Posterior cingulate gyrus (tissue), 11 donors: ENCODE measurements around the gene MCM8.

ENCODE experiments used
- DNase-seq, 10 donors: peaks; one replicate each; pipeline versions ENCODE4 v3.0.0 to v3.0.0-alpha.2; 2020 to 2021; ENCODE audit warnings: mixed read lengths in 3 of 10
- intact Hi-C: fragments of 100-400 bp; cut with DNase I; formaldehyde crosslinking; loops from one replicate; pipeline ENCODE4 v1.15.1; 2023

The MCM8 gene

DNA sequence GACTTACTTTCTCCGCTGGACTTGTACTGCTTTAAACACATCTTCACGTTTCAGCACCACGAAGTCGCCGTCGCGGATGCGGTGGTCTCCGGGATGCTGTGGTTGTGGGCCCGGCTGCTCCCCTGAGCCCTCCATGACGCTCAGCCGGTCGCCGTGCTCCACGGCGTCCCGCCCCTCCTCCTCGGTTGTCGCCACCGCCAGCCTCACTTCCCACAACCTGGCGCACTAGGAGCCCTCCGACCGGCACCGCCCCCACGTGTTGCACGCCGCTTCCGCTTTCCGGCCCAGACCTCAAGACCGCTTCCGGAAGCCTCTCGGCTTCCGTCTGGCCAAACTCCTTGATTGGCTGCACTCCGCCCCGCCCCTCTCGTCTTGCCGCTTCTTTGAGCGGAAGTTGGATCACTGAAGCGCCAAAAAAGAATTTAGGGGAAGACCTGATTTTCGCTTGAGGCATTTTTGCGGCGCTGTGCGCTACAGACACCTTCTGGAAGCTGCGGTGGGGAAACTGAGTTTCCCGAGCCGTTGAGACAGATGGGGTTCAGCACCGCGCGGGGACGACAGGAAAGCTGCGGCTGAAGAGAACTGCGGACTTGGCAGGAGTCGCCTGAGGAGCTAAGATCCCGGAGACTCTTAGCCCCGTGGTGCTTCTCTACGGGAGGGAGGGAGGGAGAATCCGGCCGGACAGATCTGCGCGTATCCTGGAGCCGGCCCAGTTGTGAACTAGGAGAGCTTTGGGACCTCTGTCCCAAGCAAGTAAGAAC, at the start of gene MCM8, which contains the start of gene TRMT6:
Gene MCM8, plus strand, starts transcription at position 382 of the 761 bp plus-strand sequence. CDS start 1,364 bp downstream, outside the sequence.
Gene TRMT6, minus strand, starts transcription at position 263 of the 761 bp plus-strand sequence. Its CDS starts 128 bp downstream, at position 135.
- intact Hi-C loops, result no loop called here
- peak; percentile 92 to 99 (median 94) for DNase-seq

DNA sequence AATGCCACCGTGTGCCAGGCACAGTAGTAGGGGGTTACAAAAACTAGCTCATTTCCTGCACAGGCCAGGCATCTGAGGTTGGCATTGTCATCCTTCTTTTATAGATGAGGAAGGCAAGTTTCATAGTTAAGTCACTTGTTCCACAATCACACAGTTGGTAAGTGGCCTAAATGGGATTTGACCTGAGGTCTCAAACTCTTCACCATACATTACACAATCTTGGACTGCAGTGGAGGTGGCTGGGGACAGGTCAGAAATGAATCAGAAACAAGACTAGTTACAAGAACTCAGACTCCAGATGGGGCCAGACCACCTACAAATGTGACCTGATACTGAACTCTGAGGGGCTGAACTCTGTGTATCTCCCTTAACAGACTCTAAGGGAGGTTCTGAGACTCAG, 49.5 kb upstream of the MCM8 start:
- no peak for DNase-seq
- intact Hi-C loops, result no loop called here

DNA sequence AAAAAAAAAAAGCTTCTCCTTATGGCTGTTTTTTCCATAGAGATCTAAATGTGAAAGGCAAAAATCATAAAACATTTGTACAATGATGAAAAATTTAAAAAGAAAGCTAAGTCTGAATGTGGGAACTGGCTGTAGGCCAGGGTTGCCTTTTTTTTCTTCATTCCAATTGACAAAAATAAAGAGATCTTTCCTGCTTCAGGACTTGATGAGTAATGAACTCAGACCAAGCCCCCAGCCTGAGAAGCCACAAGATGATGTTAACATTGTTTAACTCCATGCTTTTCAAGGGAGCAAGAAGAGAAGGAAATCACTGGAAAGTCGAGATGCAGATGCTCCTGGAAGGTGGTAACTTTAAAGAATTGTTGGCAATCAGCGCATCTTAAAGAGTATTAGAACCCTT, 41.5 kb upstream of the MCM8 start:
- intact Hi-C loops, result no loop called here
- DNase-seq, result no peak

DNA sequence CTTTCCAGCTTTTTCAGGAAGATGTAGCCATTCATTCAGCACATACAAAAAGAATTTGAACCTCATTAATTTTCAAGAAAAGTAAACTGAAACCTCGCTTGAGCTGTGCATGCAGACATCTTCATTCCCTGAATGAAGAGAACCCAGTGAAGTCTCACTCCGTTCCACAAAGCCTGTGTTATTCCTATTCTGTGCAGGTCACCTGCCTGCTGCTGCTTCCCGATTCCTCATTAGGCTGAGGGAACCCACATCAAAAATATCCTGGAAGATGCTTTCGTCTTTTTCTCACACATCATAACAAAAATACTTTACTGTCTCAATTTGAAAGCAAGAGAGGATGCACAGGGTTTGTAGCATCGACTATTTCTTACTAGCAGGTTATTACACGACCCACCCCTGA, 40.3 kb upstream of the MCM8 start:
- intact Hi-C loops, result no loop called here
- no peak for DNase-seq

DNA sequence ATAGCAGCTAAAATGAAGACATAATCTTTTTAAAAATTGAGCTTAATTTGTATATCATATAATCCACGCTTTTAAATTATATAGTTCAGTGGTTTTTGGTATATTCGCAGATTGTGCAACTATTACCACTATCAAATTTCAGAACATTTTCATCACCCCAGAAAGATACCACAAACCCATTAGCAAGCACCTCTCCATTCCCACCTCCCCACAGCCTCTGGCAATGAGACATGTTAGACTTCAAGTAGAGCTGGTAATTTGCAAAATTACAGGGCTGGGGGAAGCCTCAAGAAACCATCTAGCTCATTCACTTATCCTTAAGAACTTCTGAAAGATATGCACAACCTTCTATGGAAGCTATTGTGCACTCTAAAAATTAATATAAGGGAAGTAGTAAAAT, 37.3 kb upstream of the MCM8 start:
- intact Hi-C loops, result no loop called here

DNA sequence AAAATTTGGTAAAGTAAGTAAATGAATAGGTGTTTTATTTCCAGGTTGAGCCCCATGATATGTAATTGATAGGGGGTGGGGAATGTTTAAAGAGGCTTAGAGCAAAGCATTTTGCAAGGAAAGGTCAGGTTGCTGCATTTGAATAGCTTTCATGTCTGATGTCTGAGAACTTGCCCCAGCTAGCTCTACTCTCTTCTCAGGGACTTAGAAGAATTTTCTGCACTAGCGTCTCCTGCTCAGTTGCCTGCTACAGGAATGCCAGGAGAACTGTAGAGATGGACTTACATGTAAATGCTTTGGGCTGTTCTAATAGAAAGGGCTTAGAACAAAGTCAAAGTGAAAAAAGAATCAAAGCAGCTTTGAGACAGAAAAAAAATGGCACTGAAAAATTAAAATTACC, 35.6 kb upstream of the MCM8 start:
- intact Hi-C loops, result no loop called here
- no peak for DNase-seq

More for the DNA sequence above, 37.3 kb upstream of the MCM8 start:
- no peak for DNase-seq

DNA sequence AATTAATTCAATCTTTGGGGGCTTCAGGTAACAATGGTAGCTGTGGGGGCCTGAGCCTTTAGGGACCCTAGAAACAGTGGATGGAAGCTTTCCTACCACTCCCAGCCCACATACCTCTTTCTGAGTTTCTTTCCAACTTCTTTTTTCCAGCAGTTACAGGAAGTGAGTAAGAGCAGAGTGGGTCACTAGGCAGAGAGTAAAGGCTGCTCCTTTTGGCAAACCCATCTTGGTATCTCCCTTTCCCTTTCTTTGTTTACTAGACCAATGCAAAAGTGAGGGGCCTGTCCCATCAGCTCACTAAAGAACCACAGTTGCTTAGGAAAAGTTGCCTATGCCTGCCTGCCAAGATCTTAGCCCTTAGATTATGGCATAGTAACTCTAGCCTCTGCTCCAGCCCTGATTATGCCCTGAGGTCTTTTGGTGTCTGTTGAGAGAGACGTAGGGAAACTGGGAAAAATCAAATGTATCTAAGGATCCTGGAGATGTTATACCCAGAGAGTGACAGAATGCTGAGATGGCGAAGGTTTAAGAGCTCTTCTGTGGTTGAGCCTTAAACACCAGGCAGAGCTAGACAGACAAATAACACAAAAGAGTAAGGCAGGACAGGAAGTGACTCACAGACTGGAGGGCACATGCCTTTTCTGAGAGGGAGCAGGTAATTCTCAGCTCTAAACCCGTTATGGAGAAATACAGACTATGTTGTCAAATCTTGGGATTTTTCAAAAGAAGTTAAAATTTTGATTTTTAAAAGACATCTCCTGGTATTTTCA, 31.4 kb upstream of the MCM8 start:
- no peak for DNase-seq
- intact Hi-C loops, result no loop called here

DNA sequence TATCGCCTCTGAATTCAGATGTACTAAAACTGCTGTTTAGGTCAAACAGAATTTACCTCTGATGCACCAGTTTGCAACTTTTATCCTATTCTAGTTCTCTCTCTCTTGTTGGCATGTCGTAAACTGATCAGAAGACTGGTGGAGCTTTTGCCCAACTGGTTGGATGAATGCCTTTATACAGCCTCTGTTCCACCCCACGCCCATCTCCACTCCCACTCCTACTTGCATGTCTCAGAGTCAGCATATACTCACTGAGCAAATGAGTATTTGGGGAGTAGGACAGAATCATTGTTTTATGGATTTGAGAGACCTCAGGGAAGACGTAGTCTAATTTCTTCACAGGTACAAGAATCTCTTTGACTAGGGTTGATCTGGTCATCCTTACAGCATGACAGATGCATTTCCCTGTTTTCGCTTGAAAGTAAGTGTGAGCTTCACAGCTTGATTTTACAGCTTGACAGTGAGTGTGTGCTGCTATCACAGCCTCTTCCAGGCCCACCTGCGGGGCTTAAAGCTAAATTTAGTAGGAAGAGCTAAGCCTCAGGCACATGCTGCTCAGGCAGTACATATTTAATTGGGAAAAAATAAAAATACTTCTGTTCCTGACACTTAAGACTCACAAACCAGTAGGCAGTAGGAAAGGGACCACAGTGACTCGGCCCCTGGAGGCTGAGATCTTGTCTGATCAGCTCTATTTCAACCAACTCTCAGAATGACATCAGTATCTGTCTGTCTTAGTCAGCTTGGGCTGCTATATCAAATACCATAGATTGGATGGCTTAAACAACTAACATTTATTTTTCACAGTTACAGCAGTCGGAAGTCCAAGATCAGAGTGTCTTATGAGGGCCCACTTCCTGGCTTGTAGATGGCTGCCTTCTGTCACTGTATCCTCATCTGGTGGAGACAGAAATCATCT, 30.6 kb upstream of the MCM8 start:
- intact Hi-C loops, result no loop called here
- DNase-seq, result no peak

DNA sequence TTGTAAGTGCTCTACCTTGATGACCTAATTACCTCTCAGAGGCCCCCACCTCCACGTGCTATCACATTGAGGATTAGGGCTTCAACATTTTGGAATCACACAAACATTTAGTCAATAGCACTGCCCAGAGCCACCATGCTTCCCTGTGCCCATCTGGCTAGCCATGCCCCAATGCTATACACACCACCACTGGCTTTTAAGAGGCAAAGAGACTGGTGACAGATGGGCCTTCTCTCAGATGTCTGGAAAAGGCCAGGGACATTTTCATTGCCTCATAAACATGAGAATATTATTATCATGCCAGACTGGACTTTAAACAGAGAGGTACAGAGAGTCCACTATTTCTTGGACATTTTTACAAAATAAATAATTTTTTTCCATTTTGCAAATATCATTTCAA, 29.9 kb upstream of the MCM8 start:
- intact Hi-C loops, result no loop called here
- DNase-seq, result no peak

DNA sequence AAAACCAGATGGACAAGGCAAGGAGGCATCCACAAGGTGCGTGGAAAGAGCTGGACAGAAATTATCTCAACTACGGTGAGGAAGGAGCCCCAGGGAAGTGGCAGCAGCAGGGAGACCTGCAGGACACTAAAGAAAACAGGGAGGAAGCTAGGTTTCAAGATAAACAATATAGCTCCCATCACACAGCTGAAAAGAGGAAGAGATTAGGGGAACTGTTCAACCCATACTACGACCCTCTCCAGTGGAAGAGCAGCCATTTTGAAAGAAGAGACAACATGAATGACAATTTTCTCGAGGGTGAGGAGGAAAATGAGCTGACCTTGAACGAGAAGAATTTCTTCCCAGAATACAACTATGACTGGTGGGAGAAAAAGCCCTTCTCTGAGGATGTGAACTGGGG, 27.0 kb upstream of the MCM8 start:
- DNase-seq, result no peak
- intact Hi-C loops, result no loop called here

DNA sequence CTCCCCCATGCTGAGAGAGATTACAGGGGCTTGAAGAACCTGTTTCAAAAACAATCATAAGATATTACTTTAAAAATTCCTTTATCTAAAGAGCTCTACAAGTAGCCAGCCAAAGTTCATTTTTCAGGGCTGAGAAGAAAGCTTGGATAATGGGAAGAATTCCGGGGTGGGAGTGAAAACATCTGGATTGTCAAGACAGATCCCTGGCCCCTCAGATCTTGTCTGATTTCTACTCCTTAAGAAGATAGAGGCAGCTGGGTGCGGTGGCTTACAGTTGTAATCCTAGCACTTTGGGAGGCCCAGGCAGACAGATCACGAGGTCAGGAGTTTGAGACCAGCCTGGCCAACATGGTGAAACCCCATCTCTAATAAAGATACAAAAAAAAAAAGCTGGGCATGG, 24.9 kb upstream of the MCM8 start:
- DNase-seq, result no peak
- intact Hi-C loops, result no loop called here

DNA sequence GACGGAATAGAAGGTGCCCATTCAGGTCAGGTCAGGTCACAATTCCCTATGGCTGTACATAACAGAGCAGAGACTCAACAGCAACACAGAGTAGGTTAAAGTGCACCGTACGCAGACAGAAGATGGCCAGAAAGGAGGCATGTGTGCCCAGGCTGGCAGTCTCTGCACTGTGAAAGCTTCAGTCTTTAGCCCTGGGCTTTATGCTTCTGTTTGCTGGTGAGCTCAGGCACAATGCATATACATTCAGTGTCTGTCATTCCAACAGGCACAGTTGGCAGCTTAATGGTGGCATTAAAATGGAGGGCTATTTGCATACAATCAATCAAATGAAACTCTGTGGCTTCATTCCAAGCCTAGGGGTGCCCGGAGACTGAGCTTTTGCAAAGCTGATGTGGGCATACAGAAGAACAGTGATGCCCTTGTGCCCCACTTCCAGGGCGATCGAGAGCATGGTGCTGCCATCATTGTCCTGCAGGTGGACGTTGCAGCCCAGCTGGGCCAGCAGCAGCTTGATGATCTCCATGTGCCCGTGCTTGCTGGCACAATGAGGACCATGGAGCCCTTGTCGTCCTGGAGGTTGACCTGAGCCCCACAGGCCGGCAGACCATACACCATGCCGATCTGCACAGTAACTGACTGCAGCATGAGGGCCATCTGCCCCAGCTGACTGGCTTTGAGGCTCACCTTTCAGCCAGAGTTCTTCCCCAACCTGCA, 22.5 kb upstream of the MCM8 start:
- no peak for DNase-seq
- intact Hi-C loops, result no loop called here

DNA sequence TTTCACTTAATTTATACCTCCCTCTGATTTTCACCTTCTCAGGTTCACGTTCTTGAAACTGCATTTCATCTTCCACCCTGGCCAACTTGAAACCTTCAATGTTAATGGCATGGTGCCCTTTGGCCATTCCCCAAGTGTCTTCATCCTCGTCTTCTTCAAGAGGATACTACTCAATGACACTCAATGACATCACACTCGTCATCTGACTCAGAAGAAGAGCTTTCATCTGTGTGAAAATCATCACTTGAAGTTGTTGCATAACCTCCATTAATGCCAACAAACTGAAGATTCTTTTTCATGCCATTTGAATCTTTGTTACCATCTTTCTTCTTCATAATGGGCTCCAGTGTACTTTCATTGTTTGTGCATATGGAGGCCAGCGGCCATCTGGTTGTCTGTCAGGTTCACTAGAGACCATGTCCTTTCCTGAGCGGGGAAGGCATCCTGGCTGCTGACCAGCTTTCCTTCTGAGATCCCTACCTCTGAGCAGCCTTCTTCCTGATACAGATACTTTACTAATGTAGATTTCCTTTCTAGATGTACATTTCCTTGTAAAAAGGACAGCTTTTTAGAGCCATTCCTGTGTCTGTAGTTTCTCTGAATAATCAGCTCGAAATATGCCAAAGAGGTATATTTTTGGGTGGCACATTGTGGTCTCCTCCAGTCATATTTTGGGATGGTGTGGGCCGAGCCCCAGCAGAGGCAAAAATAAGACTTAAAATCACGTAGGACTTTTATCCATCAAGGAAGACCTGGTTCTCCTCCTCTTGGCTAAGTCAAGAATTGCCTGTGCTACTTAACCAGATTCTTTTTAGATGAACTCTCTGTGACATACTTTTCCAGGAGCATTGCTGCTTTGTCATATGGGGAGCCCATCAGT, 21.4 kb upstream of the MCM8 start:
- DNase-seq, result peak in 2 of 10 donors; percentile 22 to 74
- intact Hi-C loops, result no loop called here

DNA sequence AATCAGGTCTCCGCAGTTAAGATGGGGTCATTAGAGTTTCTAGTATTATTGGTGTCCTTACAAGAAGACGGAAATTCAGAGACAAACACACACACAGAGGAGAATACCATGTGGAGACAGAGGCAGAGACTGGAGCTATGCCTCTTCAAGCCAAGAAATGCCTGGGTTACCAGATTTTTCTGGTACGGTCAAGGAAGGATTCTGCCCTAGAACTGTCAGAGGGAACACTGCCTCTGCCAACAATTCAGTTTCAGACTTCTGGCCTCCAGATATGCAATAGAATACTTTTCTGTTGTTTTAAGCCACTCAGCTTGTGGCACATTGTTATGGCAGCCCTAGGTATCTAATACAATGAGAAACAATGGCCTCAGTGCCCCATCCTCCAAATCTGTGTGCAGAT, 19.0 kb upstream of the MCM8 start:
- no peak for DNase-seq
- intact Hi-C loops, result loop anchor here (10.0 kb wide), 1 partner anchor 407 kb away; no protein-coding TSS in a partner anchor

DNA sequence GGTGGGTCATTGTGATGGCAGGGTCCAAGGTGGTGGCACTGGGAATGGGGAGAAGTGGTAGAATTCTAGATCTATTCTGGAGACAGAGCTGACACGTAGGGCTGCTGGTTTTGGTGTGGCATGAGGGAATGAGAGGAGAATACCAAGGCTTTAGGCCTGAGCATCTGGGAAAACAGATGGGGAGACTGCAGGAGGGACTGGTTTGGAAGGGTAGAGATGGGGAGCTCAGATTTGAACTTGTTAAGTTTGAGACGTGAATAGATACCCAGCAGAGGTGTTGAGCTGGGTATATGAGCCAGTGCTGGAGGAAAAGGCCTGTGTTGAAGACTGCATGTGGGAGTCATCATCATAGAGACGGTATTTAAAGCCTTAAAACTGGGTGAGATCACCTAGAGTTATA, 17.7 kb upstream of the MCM8 start:
- no peak for DNase-seq
- intact Hi-C loops, result loop anchor here (10.0 kb wide), 1 partner anchor 408 kb away; no protein-coding TSS in a partner anchor

DNA sequence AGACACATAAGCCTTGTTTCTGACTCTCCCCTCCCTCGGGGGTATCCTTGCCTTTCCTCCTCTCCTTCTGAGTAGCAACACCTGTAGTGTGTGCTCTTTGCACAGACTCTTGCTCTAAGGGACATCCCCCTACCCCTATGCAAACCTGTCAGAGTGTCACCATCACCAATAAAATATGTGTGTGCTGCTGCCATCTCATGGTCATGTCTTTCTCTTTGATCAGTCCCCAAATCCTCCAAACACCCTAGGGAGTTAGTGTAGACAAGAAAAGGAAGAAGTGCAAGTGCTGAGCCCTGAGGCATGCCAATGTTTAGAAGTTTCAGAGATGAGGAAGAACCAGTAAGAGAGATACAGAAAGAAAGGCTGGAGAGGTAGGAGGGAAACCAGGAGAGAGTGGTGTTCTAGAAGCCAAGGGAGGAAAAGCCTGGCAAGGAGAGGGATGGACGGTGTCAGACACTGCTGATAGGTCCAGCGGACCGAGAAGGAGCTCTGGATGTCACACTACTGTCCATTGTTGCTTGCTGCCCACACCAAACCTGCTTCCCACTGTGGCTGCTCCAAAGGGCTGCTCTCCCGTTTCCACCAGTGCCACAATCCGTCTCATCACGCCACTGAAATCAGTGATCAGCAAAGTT, 16.5 kb upstream of the MCM8 start:
- DNase-seq, result no peak
- intact Hi-C loops, result loop anchor here (10.0 kb wide), 1 partner anchor 409 kb away; no protein-coding TSS in a partner anchor

DNA sequence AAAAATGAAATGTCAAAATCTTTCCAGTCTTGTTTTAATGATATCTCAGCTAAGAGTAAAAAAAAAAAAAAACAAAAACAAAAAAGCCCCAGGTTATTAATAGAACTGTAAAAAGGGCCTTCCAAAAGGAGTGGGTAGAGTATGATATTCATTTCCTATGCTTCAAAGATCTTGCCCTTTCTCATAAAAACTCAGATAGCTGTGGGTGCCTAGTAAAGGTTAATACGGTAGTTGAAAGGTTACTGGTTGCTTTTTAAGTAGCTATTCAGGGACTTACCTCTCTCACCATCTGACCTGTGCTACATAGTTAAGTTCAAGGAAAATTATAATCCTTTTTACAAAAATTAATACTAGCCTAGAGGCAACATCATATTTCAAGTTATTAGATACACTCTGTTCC, 15.1 kb upstream of the MCM8 start:
- intact Hi-C loops, result loop anchor here (10.0 kb wide), 1 partner anchor 411 kb away; no protein-coding TSS in a partner anchor

DNA sequence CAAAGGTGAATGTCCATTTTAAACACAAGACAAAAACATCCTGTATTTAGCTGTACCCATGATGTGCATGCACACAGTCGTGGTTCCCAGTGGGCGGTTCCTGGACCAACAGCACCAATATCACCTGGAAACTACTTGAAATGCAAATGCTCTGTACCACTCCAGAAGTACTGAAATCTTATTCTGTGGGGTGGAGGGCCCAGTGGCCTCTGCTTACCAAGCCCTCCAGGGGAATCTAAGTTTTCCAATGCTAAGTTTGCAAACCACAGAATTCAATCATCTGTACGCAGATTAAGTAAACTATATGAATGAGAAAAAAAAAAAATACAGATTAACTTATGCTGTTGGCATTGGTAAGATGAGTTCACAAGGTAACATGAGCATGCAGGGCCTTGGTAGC, 14.2 kb upstream of the MCM8 start:
- DNase-seq, result no peak
- intact Hi-C loops, result loop anchor here (10.0 kb wide), 1 partner anchor 411 kb away; no protein-coding TSS in a partner anchor

More for the DNA sequence above, 15.1 kb upstream of the MCM8 start:
- DNase-seq, result no peak
